Colonic mucosa (tissue), 4 donors: ENCODE measurements around the gene OSTM1. TPM values are rescaled to one million over a fixed set of nuclear protein-coding genes. Genes with fewer than 3 reads are reported as not detected.
A peak's percentile ranks its signal among the peaks of the same experiment; 100 is the strongest.

Source experiments
- DNase-seq: peaks from one replicate; pipeline ENCODE4 v3.0.0-alpha.2; 2020
- H3K27ac ChIP-seq: fragments of 200-600 bp; one replicate; pipeline ENCODE4 v1.8.0; 2021
- H3K27me3 ChIP-seq: fragments of 200-600 bp; one replicate; pipeline ENCODE4 v1.8.0; 2021
- H3K36me3 ChIP-seq: fragments of 200-600 bp; one replicate; pipeline ENCODE4 v1.8.0; 2021
- H3K4me1 ChIP-seq: fragments of 200-600 bp; one replicate; pipeline ENCODE4 v1.8.0; 2021; ENCODE audit warnings: mild to moderate bottlenecking
- H3K4me3 ChIP-seq: fragments of 200-600 bp; one replicate; pipeline ENCODE4 v1.8.0; 2021
- H3K9ac ChIP-seq, 2 donors: one replicate each; pipeline ENCODE4 v1.7.0; 2013; ENCODE audit warnings: control low read depth in 2 of 2, low read depth in 2 of 2, low read length in 2 of 2
- H3K9me3 ChIP-seq: fragments of 200-600 bp; one replicate; pipeline ENCODE4 v1.8.0; 2021
- CTCF ChIP-seq: fragments of 200-600 bp; IDR thresholded peaks from one replicate; pipeline ENCODE4 v1.8.0; 2022; ENCODE audit warnings: antibody characterized with exemption, mild to moderate bottlenecking
- intact Hi-C: fragments of 100-400 bp; cut with DNase I; formaldehyde crosslinking; loops from one replicate; pipeline ENCODE4 v1.14.1; 2022
- total RNA-seq, 2 donors: library from RNA; stranded (reverse); fragmentation: NEBNext Ultra II Directional in 1 of 2; extraction: Animal tissue kit (Norgen Biotek cat#: 25700) in 1 of 2; gene quantifications; one replicate each; pipeline ENCODE4 v1.2.1, GENCODE V29; 2021
- donor health status: healthy.
- donor health status: DM: no; HTN: no; CAD: no.
- donor health status: DM: no; HTN: no; CAD: no.

Gene OSTM1
- total RNA-seq, 2 donors from 2014 or later, result 14.7 to 21.1 TPM

DNA sequence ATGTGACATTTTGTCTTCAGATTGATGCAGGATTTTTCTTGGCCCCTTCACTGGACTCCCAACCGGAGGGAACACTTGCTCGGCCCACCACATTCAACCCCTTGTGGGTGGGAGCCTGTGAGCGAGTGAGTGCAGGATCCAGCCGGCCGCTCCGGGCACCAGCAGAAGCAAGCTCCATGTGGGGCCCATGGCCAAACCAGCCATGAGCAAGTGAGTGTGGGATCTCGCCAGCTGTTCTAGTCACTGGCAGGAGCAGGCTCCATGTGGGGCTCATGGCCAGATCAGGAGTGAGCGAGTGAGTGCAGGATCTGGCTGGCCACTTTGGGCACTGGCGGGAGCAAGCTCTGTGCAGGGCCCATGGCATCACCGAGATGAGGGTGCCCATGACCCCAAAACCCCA is 42.6 kb downstream of the OSTM1 start:
- DNase-seq, result no peak
- no peak overlapping the region for H3K27ac ChIP-seq

DNA sequence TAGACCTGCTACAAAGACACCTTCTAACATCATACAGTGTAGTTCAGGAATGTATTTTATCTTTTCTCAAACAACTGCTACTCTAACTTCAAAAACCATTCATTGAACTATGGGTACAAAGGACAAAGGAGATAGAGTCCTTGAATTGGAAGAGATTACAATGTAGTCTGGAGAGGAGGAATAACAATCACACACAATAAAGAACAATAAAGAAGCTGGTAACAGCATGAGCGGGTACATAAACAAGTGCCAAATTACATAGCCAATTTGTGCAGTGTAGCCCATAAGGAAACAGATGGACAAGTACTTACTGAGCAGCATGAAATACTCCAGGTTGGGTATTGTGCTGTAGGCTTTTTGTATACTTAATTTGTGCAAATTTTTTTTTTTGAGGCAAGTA is 44.3 kb downstream of the OSTM1 start:
- Histone ChIP-seq H3K27ac (no peak overlapping the region), H3K27me3 (no peaks in the 10 kb centered on the region), H3K36me3 (no peaks in the 10 kb centered on the region), H3K4me1 (no peaks in the 10 kb centered on the region), H3K4me3 (no peak overlapping the region), H3K9me3 (no peaks in the 10 kb centered on the region), H3K9ac (no peak overlapping the region)
- intact Hi-C loops, result no loop called here
- no peak for TF ChIP-seq CTCF
- no peak for DNase-seq

More for the DNA sequence above, 42.6 kb downstream of the OSTM1 start:
- no peak overlapping the region for H3K9ac ChIP-seq
- no peaks in the 10 kb centered on the region for H3K9me3 ChIP-seq
- no peaks in the 10 kb centered on the region for H3K4me1 ChIP-seq
- H3K36me3 ChIP-seq, result no peaks in the 10 kb centered on the region
- no peak for TF ChIP-seq CTCF
- no peaks in the 10 kb centered on the region for H3K27me3 ChIP-seq
- no peak overlapping the region for H3K4me3 ChIP-seq
- intact Hi-C loops, result no loop called here

- no peak for DNase-seq
- H3K27ac ChIP-seq, result no peak overlapping the region
- no peaks in the 10 kb centered on the region for H3K27me3 ChIP-seq
- H3K36me3 ChIP-seq, result no peaks in the 10 kb centered on the region
- H3K9me3 ChIP-seq, result no peaks in the 10 kb centered on the region
- no peaks in the 10 kb centered on the region for H3K4me1 ChIP-seq
- H3K9ac ChIP-seq, result no peak overlapping the region
- H3K4me3 ChIP-seq, result no peak overlapping the region
- intact Hi-C loops, result no loop called here
- no peak for TF ChIP-seq CTCF
These were observed 45.2 kb downstream of the OSTM1 start for GRCh38 chr6:108029226-108029921.

DNA sequence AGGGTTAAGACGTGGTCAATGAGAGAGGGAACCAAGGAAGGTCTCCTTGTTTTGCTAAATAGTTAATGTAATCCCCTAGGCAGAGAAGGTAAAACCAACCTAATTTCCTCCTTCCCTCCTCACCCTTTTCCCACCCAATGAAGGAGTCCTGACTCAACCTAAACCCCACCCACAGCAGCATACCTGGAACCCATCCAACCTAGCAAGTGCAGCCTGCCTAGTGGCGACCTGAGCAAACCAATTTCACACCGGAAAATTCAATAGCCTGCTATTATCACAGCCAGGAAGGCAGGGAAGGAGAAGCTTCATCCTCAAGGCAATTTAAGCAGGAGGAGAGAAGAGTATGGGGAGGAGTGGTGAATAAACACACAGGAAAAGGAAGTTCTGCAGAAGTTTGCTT is 46.9 kb downstream of the OSTM1 start:
- no peaks in the 10 kb centered on the region for H3K36me3 ChIP-seq
- intact Hi-C loops, result no loop called here
- H3K27ac ChIP-seq, result peak overlapping the region; percentile 24
- no peaks in the 10 kb centered on the region for H3K4me1 ChIP-seq
- no peak overlapping the region for H3K9ac ChIP-seq
- no peak overlapping the region for H3K4me3 ChIP-seq
- TF ChIP-seq CTCF, result no peak
- peak; percentile 84 for DNase-seq
- H3K9me3 ChIP-seq, result no peaks in the 10 kb centered on the region
- no peaks in the 10 kb centered on the region for H3K27me3 ChIP-seq

- no peaks in the 10 kb centered on the region for H3K4me1 ChIP-seq
- H3K4me3 ChIP-seq, result no peak overlapping the region
- no peak for TF ChIP-seq CTCF
- H3K27me3 ChIP-seq, result no peaks in the 10 kb centered on the region
- H3K27ac ChIP-seq, result no peak overlapping the region
- H3K9me3 ChIP-seq, result no peaks in the 10 kb centered on the region
- no peaks in the 10 kb centered on the region for H3K36me3 ChIP-seq
- intact Hi-C loops, result no loop called here
- DNase-seq, result no peak
- H3K9ac ChIP-seq, result no peak overlapping the region
These were observed 47.5 kb downstream of the OSTM1 start for GRCh38 chr6:108027056-108027455.
